A549 treated with ZK216348 at 1 μM for 4 hours (cell line): ENCODE data around the gene C17orf75. TPM values are rescaled to one million over a fixed set of nuclear protein-coding genes. Genes with fewer than 3 reads are reported as not detected.

Experiments
- total RNA-seq: library from RNA; stranded (reverse); fragments of 200-300 nt; extraction: Qiagen RNA extraction; gene quantifications from 5 replicates; pipeline ENCODE4 v1.2.3, GENCODE V29; 2022; ENCODE audit warnings: low read depth

Gene C17orf75, protein sequence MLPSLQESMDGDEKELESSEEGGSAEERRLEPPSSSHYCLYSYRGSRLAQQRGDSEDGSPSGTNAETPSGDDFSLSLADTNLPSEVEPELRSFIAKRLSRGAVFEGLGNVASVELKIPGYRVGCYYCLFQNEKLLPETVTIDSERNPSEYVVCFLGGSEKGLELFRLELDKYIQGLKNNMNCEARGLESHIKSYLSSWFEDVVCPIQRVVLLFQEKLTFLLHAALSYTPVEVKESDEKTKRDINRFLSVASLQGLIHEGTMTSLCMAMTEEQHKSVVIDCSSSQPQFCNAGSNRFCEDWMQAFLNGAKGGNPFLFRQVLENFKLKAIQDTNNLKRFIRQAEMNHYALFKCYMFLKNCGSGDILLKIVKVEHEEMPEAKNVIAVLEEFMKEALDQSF
- 23.8 to 36.6 TPM (median 29.3 TPM) in 5 replicates for total RNA-seq

DNA sequence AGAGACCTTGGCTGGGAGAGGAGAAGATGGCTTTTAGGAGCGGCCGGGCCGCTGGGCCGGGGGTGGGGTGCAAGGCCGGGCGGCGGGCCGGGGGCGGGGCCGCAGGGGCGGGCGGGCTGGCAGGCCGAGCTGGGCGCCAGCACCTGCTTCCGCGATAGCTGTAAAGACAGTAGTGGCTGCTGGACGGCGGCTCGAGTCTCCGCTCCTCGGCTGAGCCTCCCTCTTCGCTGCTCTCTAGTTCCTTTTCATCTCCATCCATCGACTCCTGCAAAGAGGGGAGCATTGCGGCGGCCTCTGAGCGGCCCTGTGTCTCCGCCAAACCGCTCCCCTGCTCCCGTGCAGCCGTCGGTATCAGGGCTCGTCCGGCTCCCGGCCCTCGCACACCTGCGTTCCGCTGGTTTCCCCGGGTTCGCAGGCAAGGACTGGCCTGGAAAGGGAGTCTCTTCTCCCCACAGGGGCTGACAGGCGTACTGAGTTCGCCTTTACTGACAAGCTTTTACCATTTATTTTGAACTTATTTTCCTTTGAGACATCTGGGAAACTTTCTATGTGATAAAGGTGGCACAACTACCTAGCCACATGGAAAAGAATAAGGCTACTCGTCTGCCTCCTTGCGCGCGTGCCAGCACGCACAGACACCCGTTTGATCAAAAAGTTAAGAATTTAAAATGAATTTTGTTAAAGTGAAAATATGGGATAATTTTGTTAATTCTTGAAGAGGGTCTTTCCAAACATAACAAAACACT is at the start of gene C17orf75:
Gene C17orf75 (minus strand): TSS at position 317 of the 746 bp plus-strand sequence. CDS start 34 bp downstream, at position 283.

DNA sequence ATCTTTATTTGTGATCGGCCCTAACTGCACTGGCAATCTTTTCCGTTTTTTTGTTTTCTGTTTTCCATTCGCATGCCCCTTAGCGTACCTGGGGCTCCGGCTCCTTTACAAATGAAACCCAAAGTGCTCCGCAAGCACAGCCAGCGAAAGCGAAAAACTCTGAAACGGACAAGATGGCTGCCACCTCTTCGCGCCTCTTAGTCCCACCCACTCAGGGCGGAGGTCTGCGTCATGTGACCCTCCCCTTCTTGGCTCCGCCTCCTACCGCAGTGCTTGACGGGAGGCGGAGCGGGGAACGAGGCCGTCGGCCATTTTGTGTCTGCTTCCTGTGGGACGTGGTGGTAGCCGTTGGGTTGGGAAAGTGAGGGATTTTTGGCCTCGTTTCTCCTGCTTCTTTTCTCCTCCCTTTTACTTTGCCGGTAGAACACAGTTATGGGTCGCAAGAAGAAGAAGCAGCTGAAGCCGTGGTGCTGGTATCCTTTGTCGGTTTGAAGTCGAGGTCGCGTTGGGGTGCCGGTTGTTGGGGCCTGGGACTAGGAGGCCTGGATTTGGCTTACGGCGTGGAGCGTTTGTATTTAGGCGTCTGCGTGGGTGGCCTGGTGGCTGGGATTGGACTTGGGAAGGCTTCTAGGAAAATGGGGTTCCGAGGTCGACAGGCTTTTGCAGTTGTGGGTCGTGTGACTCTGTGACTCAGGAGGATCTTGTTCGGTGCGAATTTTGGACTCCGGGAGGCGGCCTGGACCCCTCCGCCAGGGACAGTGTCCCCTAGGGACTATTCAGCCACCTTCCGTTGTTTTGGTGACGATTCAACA is 8.1 kb upstream of the C17orf75 start, which contains the start of gene ZNF207:
Gene ZNF207 (plus strand): TSS at position 304 of the 812 bp plus-strand sequence. CDS start 129 bp downstream, at position 433.

Other genes with a start within 250 kb of the C17orf75 start
- gene RHOT1, start 199.7 kb downstream of the C17orf75 start, total RNA-seq = 16.3 to 27.2 TPM (median 22.5 TPM) in 5 replicates
- 2.7 to 5.6 TPM (median 4.6 TPM) in 5 replicates for gene RHBDL3, start 76.3 kb downstream of the C17orf75 start, total RNA-seq
- gene ZNF207, start 8.0 kb upstream of the C17orf75 start, total RNA-seq = 217 to 246 TPM (median 236 TPM) in 5 replicates
- gene PSMD11, start 102.3 kb upstream of the C17orf75 start, total RNA-seq = 164 to 295 TPM (median 185 TPM) in 5 replicates
- gene CDK5R1, start 144.8 kb upstream of the C17orf75 start, total RNA-seq = 3.6 to 4.2 TPM (median 3.8 TPM) in 5 replicates